ENCODE measurements around the gene SPC24.

The SPC24 gene, protein sequence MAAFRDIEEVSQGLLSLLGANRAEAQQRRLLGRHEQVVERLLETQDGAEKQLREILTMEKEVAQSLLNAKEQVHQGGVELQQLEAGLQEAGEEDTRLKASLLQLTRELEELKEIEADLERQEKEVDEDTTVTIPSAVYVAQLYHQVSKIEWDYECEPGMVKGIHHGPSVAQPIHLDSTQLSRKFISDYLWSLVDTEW

DNA sequence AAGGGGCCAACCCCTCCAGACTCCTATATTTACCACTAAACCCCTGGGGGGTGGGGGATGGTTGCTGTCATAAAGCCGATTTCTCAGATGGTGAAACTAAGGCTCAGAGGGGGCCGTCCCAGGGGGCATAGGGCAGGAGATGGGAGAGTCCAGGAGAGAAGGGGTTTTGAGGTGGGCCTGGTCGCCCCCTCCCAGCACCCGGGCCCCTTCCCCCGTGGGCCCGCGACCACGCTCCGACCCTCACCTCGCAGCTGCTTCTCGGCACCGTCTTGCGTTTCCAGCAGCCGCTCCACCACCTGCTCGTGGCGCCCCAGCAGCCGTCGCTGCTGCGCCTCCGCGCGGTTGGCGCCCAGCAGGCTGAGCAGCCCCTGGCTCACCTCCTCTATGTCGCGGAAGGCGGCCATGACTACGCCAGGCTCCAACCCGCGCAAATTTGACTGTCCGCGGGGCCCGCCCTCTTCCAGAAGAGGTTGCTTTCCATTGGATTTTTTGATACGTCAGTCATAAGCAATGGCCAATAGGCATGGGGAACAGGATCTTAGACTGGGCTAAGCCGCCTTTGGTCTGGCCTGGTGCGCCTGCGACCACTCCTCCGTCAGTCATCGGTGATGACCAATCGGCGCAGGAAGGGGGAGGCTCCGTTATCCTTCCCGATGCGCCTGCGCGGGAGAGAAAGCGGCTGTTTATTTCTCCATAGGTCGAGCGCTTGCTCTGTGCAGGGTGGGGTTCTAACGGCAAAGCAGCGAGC, at the start of gene SPC24:
TSS of gene SPC24 (minus strand) at position 410 of the 748 bp plus-strand sequence. CDS start at position 404, 6 bp downstream.
- peak; percentile 94 for DNase-seq (ENCODE audit: low read depth)

DNA sequence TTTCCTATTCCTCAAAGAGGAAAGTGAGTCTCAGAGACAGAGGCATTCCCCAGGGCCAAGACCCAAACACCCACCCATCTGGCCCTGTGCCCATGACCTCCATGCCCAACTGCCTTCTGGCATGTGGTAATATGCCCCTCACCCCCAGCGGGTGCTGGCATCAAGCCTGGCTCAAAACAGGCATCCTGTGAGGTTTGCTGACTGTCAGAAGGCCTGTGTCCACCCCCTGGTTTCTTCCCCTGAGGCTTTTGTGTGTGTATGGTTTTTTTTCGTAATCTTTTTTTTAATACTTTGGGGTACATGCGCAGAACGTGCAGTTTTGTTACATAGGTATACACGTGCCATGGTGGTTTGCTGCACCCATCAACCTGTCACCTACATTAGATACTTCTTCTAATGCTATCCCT, 49.4 kb upstream of the SPC24 start:
- DNase-seq (ENCODE audit: low read depth), result peak; percentile 20

- no peak for DNase-seq (ENCODE audit: low read depth)
These were observed 48.6 kb upstream of the SPC24 start for GRCh38 chr19:11204076-11204602.

GRCh38 chr19:11203194-11204075, 47.9 kb upstream of the SPC24 start:
- peak; percentile 87 for DNase-seq (ENCODE audit: low read depth)

DNA sequence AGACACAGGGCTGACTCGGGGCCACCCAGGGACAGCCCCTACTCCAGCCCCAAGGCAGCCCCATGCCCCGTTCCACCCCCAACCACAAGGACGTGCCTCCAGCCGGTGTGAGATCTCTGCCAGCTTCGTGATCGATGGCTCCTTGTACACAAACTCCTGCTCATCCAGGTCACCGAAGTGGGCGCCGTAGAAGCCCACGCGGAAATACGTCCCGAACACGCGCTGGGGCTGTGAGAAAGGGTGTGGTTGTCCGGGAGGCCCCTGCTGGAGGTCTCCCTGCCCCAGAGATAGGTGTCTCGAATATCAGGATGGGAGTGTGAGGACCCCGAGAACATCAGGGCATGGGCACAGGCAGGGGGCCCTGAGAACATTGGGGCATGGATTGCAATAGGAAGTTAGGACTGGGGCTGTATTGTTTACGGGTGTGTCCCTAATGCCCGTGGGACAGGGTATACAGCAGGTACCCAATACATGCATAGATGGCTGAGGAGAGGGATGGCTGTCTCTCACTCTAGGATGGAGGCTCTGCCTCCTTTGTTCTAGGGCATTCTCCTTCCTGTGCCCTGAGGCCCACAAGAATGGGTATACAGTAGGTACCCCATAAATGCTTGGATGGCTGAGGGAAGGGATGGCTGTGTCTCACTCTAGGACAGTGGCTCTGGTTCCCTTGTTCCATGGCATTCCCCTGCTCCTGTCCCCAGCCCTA, 47.1 kb upstream of the SPC24 start:
- no peak for DNase-seq (ENCODE audit: low read depth)

DNA sequence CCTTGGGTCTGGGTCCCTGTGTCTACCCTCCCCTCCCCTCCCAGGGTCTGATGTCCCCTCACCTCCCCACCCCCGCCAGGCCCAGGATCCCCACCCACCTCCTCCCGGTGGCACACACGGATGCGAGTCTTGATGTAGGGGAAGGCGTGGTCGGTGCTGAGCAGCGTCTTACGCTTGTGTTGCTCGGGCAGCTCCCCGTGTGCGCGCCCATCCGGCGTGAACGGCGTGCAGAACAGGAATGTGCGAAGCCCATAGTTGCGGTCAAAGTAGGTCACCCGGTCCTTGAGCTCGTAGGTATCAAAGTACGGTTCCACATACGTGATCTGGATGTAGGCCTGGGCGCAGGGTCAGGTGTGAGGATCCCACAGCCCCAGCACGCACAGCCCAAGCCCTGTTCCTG, 46.2 kb upstream of the SPC24 start:
- no peak for DNase-seq (ENCODE audit: low read depth)

DNA sequence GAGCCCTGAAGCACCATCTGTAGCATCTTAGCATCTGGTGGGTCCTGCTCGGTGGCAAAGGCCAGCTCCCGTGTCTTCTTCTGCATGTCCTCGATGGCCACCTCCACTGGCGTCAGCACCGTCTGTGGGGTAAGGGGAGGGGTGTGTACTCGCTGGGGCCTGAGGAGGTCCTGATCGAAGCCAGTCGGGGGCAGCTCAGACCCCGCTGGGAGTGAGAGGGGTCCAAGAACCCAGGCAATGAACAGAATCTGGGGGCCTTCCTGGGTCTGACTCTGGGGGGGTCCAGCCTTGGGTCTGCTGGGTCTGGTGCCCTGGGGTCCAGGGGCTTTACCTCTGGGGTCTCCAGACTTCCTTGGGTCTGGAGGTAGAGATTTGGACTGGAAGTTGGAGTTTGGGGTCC, 45.3 kb upstream of the SPC24 start:
- no peak for DNase-seq (ENCODE audit: low read depth)

DNA sequence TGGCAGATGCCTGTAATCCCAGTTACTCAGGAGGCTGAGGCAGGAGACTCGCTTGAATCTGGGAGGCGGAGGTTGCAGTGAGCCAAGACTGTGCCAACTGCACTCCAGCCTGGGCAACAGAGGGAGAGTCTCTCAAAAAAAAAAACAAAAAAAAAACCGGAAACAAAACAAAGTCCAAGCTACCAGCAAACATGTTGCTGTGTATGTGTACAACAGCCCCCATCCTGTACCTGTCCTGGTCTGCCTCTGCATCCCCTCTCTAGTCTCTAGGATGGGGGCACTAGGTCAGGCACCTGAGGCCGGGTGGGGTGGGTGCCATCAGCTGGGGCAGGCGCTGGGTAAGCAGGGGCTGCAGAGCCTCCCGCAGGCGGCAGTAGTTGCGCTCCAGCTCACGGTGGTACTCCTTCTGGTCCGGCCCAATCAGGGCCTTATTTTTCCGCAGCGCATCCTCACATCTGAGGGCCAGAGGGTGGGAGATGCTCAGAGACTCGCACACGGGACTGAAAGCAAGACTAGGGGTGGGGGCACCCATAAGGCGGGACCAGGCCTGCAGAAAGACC, 44.5 kb upstream of the SPC24 start:
- DNase-seq (ENCODE audit: low read depth), result no peak

GRCh38 chr19:11199517-11199916, 43.9 kb upstream of the SPC24 start:
- no peak for DNase-seq (ENCODE audit: low read depth)

DNA sequence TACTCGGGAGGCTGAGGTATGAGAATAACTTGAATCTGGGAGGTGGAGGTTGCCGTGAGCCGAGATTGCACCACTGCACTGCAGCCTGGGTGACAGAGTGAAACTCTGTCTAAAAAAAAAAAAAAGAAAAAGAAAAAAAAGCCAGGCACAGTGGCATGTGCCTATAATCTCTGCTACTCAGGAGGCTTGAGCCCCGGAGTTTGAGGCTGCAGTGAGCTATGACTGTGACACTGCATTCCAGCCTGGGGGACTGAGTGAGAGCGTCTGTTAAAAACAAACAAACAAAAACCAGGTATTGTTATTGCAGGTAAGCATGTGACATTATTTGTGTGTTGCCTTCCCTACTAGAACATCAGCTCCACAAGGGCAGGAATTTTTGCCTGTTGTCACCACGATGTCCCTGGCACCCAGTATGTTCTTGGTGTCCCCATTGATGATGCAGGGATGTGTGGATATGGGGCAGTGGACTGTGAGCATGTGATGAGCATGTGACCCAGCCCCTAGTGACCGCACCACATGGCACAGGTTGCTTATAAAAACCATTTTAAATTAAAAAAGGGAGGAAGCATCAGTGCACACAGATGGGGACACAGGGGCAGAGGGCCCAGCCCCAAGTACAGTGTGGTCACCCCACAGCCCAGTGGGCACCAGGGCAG, 43.3 kb upstream of the SPC24 start:
- no peak for DNase-seq (ENCODE audit: low read depth)

DNA sequence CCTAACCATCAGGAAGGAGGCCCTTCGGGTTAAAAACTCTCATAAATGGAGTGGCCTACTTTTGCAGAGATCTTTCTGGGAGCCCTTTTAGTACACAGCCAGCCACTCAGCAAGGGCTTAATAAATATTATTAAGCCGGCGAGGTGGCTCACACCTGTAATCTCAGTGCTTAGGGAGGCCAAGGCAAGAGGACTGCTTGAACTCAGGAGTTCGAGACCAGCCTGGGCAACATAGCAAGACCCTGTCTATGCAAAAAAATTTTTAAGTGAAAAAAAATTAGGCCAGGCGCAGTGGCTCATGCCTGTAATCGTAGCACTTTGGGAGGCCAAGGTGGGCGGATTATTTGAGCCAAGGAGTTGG, 42.6 kb upstream of the SPC24 start:
- DNase-seq (ENCODE audit: low read depth), result no peak

- peak; percentile 23 for DNase-seq (ENCODE audit: low read depth)
These were observed 42.0 kb upstream of the SPC24 start, which contains the start of gene KANK2 for GRCh38 chr19:11197291-11198174. TSS of gene KANK2 (minus strand) at chr19:11197545. CDS start at chr19:11194511, 3,034 bp downstream.

GRCh38 chr19:11196406-11197287, 41.1 kb upstream of the SPC24 start:
- no peak for DNase-seq (ENCODE audit: low read depth)

DNA sequence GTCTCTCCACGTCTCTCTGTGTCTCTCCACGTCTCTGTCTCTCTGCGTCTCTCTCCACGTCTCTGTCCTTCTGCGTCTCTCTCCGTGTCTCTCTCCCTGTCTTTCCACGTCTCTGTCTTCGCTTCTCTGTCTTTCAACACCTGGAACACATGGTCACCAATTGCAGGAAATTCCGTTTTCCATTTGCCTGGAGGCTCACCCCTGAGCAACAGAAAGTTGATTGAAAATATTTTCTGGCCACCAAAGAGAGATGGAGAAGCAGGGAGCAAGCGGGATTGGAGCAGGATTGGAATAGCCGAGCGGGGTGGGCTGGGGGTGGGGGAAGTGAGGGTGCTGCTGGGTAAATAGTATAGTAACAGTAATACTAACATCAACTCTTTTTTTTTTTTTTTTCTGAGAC, 40.1 kb upstream of the SPC24 start:
- DNase-seq (ENCODE audit: low read depth), result no peak

- no peak for DNase-seq (ENCODE audit: low read depth)
These were observed 39.3 kb upstream of the SPC24 start for GRCh38 chr19:11194656-11195558.

DNA sequence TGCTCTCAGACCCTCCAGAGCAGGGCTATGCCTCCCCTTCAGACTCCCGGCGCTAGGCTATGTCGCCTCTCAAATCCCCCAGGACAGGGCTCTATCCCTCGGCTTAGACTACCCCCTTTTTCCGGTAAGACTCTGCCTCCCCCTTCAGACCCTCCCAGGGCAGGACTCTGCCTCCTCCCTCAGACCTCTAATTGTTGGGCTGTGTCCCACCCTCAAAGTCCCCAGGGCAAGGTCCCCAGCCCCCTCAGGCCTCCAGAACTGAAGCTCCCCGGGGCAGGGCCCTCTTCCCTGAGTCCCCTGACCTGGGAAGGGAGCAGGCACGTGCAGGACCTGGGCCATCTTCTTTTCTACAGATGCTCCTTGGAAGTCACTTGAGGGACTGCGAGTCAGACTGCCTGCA, 38.6 kb upstream of the SPC24 start:
- no peak for DNase-seq (ENCODE audit: low read depth)

- no peak for DNase-seq (ENCODE audit: low read depth)
These were observed 37.7 kb upstream of the SPC24 start for GRCh38 chr19:11192957-11193939.

Measured in HS-27A (cell line).